ENCODE results near the gene SFRP2.
A peak's percentile ranks its signal among the peaks of the same experiment; 100 is the strongest.

Gene SFRP2

GRCh38 chr4:153788413-153789276 lies at the start of gene SFRP2:
TSS of gene SFRP2 (minus strand) at chr4:153789083. CDS start at chr4:153788835, 248 bp downstream.
- DNase-seq (ENCODE audit: low read depth), result no peak

- no peak for DNase-seq (ENCODE audit: low read depth)
Measured at GRCh38 chr4:153838564-153838963, 49.7 kb upstream of the SFRP2 start.

GRCh38 chr4:153834901-153835300 lies 46.0 kb upstream of the SFRP2 start:
- no peak for DNase-seq (ENCODE audit: low read depth)

GRCh38 chr4:153832720-153833287 lies 43.9 kb upstream of the SFRP2 start:
- DNase-seq (ENCODE audit: low read depth), result no peak

- no peak for DNase-seq (ENCODE audit: low read depth)
Measured at GRCh38 chr4:153832054-153832453, 43.2 kb upstream of the SFRP2 start.

- no peak for DNase-seq (ENCODE audit: low read depth)
Measured at GRCh38 chr4:153831245-153831644, 42.4 kb upstream of the SFRP2 start.

GRCh38 chr4:153825691-153826090 lies 36.8 kb upstream of the SFRP2 start:
- no peak for DNase-seq (ENCODE audit: low read depth)

- no peak for DNase-seq (ENCODE audit: low read depth)
Measured at GRCh38 chr4:153825126-153825525, 36.2 kb upstream of the SFRP2 start.

GRCh38 chr4:153824501-153824900 lies 35.6 kb upstream of the SFRP2 start:
- no peak for DNase-seq (ENCODE audit: low read depth)

- DNase-seq (ENCODE audit: low read depth), result no peak
Measured at GRCh38 chr4:153823483-153823882, 34.6 kb upstream of the SFRP2 start.

- DNase-seq (ENCODE audit: low read depth), result peak; percentile 14
Measured at GRCh38 chr4:153822316-153822715, 33.4 kb upstream of the SFRP2 start.

GRCh38 chr4:153817466-153817865 lies 28.6 kb upstream of the SFRP2 start:
- DNase-seq (ENCODE audit: low read depth), result no peak

- DNase-seq (ENCODE audit: low read depth), result no peak
Measured at GRCh38 chr4:153816542-153816941, 27.7 kb upstream of the SFRP2 start.

GRCh38 chr4:153814789-153815188 lies 25.9 kb upstream of the SFRP2 start:
- DNase-seq (ENCODE audit: low read depth), result no peak

- no peak for DNase-seq (ENCODE audit: low read depth)
Measured at GRCh38 chr4:153809916-153810810, 21.3 kb upstream of the SFRP2 start.

- DNase-seq (ENCODE audit: low read depth), result no peak
Measured at GRCh38 chr4:153809307-153809706, 20.4 kb upstream of the SFRP2 start.

- no peak for DNase-seq (ENCODE audit: low read depth)
Measured at GRCh38 chr4:153808175-153808574, 19.3 kb upstream of the SFRP2 start.

- DNase-seq (ENCODE audit: low read depth), result no peak
Measured at GRCh38 chr4:153806073-153806472, 17.2 kb upstream of the SFRP2 start.

- no peak for DNase-seq (ENCODE audit: low read depth)
Measured at GRCh38 chr4:153804722-153805121, 15.8 kb upstream of the SFRP2 start.

GRCh38 chr4:153799694-153800074 lies 10.8 kb upstream of the SFRP2 start:
- no peak for DNase-seq (ENCODE audit: low read depth)

- no peak for DNase-seq (ENCODE audit: low read depth)
Measured at GRCh38 chr4:153798901-153799693, 10.2 kb upstream of the SFRP2 start.

GRCh38 chr4:153798420-153798819 lies 9.5 kb upstream of the SFRP2 start:
- no peak for DNase-seq (ENCODE audit: low read depth)
